CD4-positive, alpha-beta T cell (primary cell): ENCODE measurements around the gene NAA16. TPM values are rescaled to one million over a fixed set of nuclear protein-coding genes. Genes with fewer than 3 reads are reported as not detected.
"Not testable (repeated sequence)": the region's sequence is repeated elsewhere in the genome, so short reads cannot be mapped to it uniquely, and the experiment has no call there.

Experiments used
- ATAC-seq: fragments of 200-7000 bp; cut with Tn5 transposase; one replicate; pipeline ENCODE4 v1.10.0; 2022; ENCODE audit warnings: mild to moderate bottlenecking; ENCODE audit not compliant: poor library complexity
- CTCF ChIA-PET: fragments of 350-600 bp; sonication (Branson Sonifier 250); formaldehyde crosslinking; loops from one replicate; lab custom pipeline; 2021; ENCODE audit warnings: antibody characterized with exemption, inconsistent platforms; lab: Charles Lee
- POLR2A ChIA-PET: fragments of 350-600 bp; sonication (Branson Sonifier 250); formaldehyde crosslinking; loops from one replicate; lab custom pipeline; 2021; ENCODE audit warnings: antibody characterized with exemption, inconsistent platforms; lab: Charles Lee
- DNase-seq, 14 experiments: peaks; one replicate each; pipeline ENCODE4 v3.0.0-alpha.2; 2013 to 2020; ENCODE audit warnings: mixed read lengths in 2 of 14
- H3K27ac ChIP-seq, 2 donors: one replicate each; pipeline versions ENCODE4 v1.5.1 to v1.7.0; 2013; ENCODE audit warnings: low read length in 2 of 2, low read depth in 1 of 2, mild to moderate bottlenecking in 1 of 2
- H3K27me3 ChIP-seq, 2 experiments: 1 replicate in 1 of 2; 2 replicates in 1 of 2; pipeline versions ENCODE4 v1.6.1 to v1.7.0; 2013; ENCODE audit warnings: low read length in 2 of 2, control low read depth in 1 of 2, mild to moderate bottlenecking in 1 of 2, moderate library complexity in 1 of 2; ENCODE audit not compliant: insufficient read depth in 2 of 2, control insufficient read depth in 1 of 2
- H3K36me3 ChIP-seq: one replicate; pipeline ENCODE4 v1.6.1; 2013; ENCODE audit warnings: low read length, control low read depth; ENCODE audit not compliant: insufficient read depth
- H3K4me1 ChIP-seq: one replicate; pipeline ENCODE4 v1.6.1; 2013; ENCODE audit warnings: low read length, control low read depth; ENCODE audit not compliant: insufficient read depth
- H3K4me3 ChIP-seq: one replicate; pipeline ENCODE4 v1.5.1; 2013; ENCODE audit warnings: mild to moderate bottlenecking, low read length, moderate library complexity
- H3K9me3 ChIP-seq, 2 experiments: 1 replicate in 1 of 2; 2 replicates in 1 of 2; pipeline versions ENCODE4 v1.6.1 to v1.7.0; 2013; ENCODE audit warnings: low read length in 2 of 2, mild to moderate bottlenecking in 2 of 2, control low read depth in 1 of 2, moderate library complexity in 1 of 2; ENCODE audit not compliant: control insufficient read depth in 1 of 2, insufficient read depth in 1 of 2
- H3K27ac Mint-ChIP-seq: one replicate; pipeline ENCODE4 v1.8.0; 2020; ENCODE audit warnings: mixed read lengths
- H3K27me3 Mint-ChIP-seq: one replicate; pipeline ENCODE4 v1.8.0; 2021; ENCODE audit warnings: mixed read lengths
- H3K36me3 Mint-ChIP-seq: one replicate; pipeline ENCODE4 v1.8.0; 2021; ENCODE audit warnings: low read depth, mixed read lengths
- H3K4me1 Mint-ChIP-seq: one replicate; pipeline ENCODE4 v1.8.0; 2021; ENCODE audit warnings: low read depth, mixed read lengths
- H3K4me3 Mint-ChIP-seq: one replicate; pipeline ENCODE4 v1.8.0; 2020; ENCODE audit warnings: mild to moderate bottlenecking, mixed read lengths
- H3K9me3 Mint-ChIP-seq: one replicate; pipeline ENCODE4 v1.8.0; 2020; ENCODE audit warnings: mixed read lengths
- intact Hi-C, 2 experiments: fragments of 100-400 bp; cut with DNase I in 1 of 2; cut with micrococcal nuclease in 1 of 2; formaldehyde crosslinking; loops; one replicate each; pipeline versions ENCODE4 v1.15.1 to v1.9.0; 2023 to 2025; cut with DNase I, micrococcal nuclease
- total RNA-seq, 174 experiments: library from RNA in 2 of 174; stranded (reverse) in 2 of 174; gene quantifications; one replicate each; pipeline ENCODE4 v1.2.3 and lab custom pipeline; 2021 to 2026
- TF ChIP-seq, protein P1 (sequence below): fragments of 200-600 bp; IDR thresholded peaks from one replicate; pipeline ENCODE4 v1.8.0; 2022; ENCODE audit warnings: antibody characterized with exemption, mild to moderate bottlenecking

Gene NAA16
- total RNA-seq, 2 experiments from 2014 or later, result 76.9 to 80.5 TPM

DNA sequence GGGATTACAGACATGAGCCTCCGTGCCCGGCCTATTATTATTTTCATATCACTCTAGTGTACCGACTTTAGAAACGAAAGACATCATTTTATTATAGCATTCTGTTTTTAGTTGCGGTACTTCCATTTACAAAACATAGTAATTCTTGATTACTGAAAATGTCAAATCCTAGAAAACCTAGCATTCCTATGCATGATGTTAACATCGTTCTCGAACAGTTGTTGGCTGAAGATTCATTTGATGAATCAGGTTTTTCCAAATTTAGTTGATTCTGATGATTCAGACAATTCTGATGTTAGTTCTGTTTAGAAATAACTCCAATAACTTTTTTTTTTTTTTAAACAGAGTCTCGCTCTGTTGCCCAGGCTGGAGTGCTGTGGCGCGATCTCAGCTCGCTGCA lies 36.2 kb upstream of the NAA16 start:
- Mint-ChIP-seq H3K9me3 (peaks cover 2% of the 10 kb centered on the region), H3K27ac (no peak overlapping the region), H3K4me3 (no peak overlapping the region), H3K36me3 (peaks cover 10% of the 10 kb centered on the region), H3K27me3 (no peaks in the 10 kb centered on the region), H3K4me1 (peaks cover 25% of the 10 kb centered on the region)
- H3K27ac ChIP-seq, result no peak overlapping the region
- TF ChIP-seq, protein P1, sequence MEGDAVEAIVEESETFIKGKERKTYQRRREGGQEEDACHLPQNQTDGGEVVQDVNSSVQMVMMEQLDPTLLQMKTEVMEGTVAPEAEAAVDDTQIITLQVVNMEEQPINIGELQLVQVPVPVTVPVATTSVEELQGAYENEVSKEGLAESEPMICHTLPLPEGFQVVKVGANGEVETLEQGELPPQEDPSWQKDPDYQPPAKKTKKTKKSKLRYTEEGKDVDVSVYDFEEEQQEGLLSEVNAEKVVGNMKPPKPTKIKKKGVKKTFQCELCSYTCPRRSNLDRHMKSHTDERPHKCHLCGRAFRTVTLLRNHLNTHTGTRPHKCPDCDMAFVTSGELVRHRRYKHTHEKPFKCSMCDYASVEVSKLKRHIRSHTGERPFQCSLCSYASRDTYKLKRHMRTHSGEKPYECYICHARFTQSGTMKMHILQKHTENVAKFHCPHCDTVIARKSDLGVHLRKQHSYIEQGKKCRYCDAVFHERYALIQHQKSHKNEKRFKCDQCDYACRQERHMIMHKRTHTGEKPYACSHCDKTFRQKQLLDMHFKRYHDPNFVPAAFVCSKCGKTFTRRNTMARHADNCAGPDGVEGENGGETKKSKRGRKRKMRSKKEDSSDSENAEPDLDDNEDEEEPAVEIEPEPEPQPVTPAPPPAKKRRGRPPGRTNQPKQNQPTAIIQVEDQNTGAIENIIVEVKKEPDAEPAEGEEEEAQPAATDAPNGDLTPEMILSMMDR, result no peak
- ChIA-PET POLR2A (no interaction called here), CTCF (no interaction called here)
- no peak for ATAC-seq
- no peak for DNase-seq
- H3K4me1 ChIP-seq, result peaks cover 3% of the 10 kb centered on the region
- no peaks in the 10 kb centered on the region for H3K36me3 ChIP-seq
- no peak overlapping the region for H3K4me3 ChIP-seq
- H3K27me3 ChIP-seq, result no peaks in the 10 kb centered on the region
- H3K9me3 ChIP-seq, result no peaks in the 10 kb centered on the region
- intact Hi-C loops, result no loop called here

DNA sequence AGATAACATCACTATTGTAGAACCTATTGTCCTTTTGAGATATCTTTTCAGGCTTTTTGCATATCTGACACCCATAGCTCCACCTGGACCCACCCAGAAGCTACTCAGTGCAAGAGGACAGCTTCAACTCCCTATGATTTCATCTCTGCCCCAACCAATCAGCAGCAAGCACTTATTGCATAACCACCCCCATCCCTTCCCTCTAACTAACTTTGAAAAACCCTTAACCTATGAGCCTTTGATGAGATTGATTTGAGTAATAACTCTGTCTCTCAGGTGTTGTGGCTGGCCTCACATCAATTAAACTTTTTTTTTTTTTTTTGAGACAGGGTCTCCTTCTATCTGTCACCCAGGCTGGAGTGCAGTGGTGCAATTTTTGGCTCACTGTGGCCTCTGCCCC lies 34.2 kb upstream of the NAA16 start:
- ChIA-PET POLR2A (interaction anchor here (0.9 to 1.7 kb wide), 2 partner anchors 10 to 13 kb away, joined by 3 to 5 read pairs; partner anchors contain the start of gene MTRF1), CTCF (no interaction called here)
- DNase-seq (no peak), ATAC-seq (no peak)
- intact Hi-C loops, result no loop called here
- TF ChIP-seq, protein P1, result no peak
- H3K36me3 ChIP-seq, result no peaks in the 10 kb centered on the region
- Mint-ChIP-seq H3K4me1 (peaks cover 15% of the 10 kb centered on the region), H3K36me3 (peaks cover 3% of the 10 kb centered on the region), H3K9me3 (peaks cover 2% of the 10 kb centered on the region), H3K4me3 (no peak overlapping the region), H3K27me3 (no peaks in the 10 kb centered on the region), H3K27ac (no peak overlapping the region)
- H3K9me3 ChIP-seq, result no peaks in the 10 kb centered on the region
- no peak overlapping the region for H3K4me3 ChIP-seq
- H3K4me1 ChIP-seq, result no peaks in the 10 kb centered on the region
- H3K27me3 ChIP-seq, result no peaks in the 10 kb centered on the region
- H3K27ac ChIP-seq, result no peak overlapping the region

DNA sequence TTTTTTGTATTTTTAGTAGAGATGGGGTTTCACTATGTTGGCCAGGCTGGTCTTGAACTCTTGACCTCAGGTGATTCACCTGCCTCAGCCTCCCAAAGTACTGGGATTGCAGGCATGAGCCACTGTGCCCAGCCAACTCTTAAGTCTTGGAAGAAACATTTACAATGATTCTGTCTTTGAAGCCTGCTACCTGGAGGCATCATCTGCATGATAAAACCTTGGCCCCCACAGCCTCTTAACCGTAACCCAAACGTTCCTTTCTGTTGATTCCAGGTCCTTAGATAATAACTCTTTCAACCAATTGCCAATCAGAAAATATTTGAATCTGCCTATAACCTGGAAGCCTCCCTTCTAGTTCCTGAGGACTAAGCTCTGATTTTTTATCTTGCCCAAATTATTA lies 31.9 kb upstream of the NAA16 start:
- H3K36me3 Mint-ChIP-seq, H3K27me3 Mint-ChIP-seq, H3K9me3 Mint-ChIP-seq, intact Hi-C loops, H3K9me3 ChIP-seq, H3K4me3 Mint-ChIP-seq, H3K36me3 ChIP-seq, H3K4me3 ChIP-seq, CTCF ChIA-PET, H3K27ac ChIP-seq, DNase-seq, POLR2A ChIA-PET, H3K4me1 ChIP-seq, H3K27me3 ChIP-seq, H3K27ac Mint-ChIP-seq, ATAC-seq: not testable (repeated sequence)
- H3K4me1 Mint-ChIP-seq, result peaks cover 12% of the 10 kb centered on the region

DNA sequence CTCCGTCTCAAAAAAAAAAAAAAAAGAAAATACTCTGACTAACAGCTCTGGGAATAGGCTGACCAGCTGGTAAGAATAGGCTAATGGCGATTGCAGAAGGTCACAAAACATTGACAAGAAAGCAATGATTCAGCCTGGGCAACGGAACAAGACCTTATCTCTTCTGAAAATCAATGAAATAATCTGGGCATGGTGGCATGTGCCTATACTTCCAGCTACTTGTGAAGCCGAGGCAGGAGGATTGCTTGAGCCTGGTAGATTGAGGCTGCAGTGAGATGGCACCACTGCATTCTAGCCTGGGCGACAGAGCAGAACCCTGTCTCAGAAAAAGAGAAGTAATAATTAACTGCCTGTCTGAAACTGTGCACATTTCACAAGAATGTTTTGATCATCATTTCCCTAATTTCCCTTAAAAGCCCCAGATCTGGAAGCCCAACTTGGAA lies 28.9 kb upstream of the NAA16 start:
- no peaks in the 10 kb centered on the region for H3K27me3 Mint-ChIP-seq
- H3K9me3 Mint-ChIP-seq, result peaks cover 2% of the 10 kb centered on the region
- Histone ChIP-seq H3K9me3 (no peaks in the 10 kb centered on the region), H3K4me1 (peaks cover 8% of the 10 kb centered on the region), H3K36me3 (no peaks in the 10 kb centered on the region), H3K27ac (no peak overlapping the region), H3K27me3 (no peaks in the 10 kb centered on the region), H3K4me3 (no peak overlapping the region)
- CTCF ChIA-PET, result interaction anchor here (1.0 kb wide), 1 partner anchor 19 kb away, joined by 4 read pairs; no protein-coding TSS in a partner anchor
- TF ChIP-seq, protein P1, result no peak
- intact Hi-C loops, result no loop called here
- POLR2A ChIA-PET, result no interaction called here
- no peak overlapping the region for H3K4me3 Mint-ChIP-seq
- peaks cover 37% of the 10 kb centered on the region for H3K4me1 Mint-ChIP-seq
- no peak for DNase-seq
- no peak overlapping the region for H3K27ac Mint-ChIP-seq
- ATAC-seq, result no peak
- H3K36me3 Mint-ChIP-seq, result no peaks in the 10 kb centered on the region
